GM12892 (cell line): ENCODE measurements around the gene DAB2IP.

Experiments
- POLR2A ChIP-seq: IDR thresholded peaks from 2 replicates; pipeline ENCODE4 v1.6.1; 2011; ENCODE audit warnings: low read depth, low read length, control low read depth
- POLR2AphosphoS5 ChIP-seq: IDR thresholded peaks from 2 replicates; pipeline ENCODE4 v1.6.1; 2011; ENCODE audit warnings: low read depth, low read length, control low read depth
- TAF1 ChIP-seq: IDR thresholded peaks from 2 replicates; pipeline ENCODE4 v1.6.1; 2011; ENCODE audit warnings: low read depth, mild to moderate bottlenecking, control low read depth, low read length, borderline replicate concordance

DNA sequence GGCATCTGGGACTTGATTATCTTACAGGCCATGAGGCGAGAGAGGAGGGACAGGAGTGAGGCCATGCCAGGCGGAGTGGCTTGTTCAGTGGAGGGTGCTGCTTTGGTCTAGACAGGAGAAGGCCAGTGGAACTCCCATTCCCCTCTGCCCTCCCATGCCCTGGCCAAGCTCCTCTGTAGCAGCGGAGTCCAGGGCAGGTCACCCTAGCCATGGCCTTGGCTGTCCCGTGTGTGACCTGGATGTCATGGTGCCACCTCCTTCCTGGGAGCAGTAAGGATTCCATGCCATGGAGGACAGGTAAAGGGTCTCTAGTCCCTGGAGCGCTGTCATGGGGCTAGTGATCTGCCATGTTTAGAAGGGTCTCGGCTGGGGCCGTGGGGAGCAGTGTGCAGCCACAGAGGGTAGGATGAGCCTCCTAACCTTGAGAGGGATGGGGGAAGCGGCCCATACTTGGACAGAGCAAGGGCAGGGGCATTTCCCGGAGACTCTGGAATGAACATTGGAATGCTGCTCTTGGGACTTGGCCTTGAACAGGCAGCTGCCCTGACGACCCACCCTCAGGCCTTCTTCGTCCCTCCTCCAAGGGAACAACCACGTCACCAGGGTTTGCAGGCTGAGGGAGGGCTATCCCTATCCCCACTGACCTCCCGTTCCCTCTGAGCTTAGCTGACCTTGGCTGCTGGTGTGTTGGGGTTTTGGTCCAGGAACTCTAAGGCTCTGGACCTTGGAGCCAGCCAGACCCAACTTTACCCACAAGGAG is 100.4 kb downstream of the DAB2IP start:
- no peak for TF ChIP-seq POLR2A
- TF ChIP-seq POLR2AphosphoS5 = no peak
- no peak for TF ChIP-seq TAF1
